Mucosa of rectum (tissue), 2 donors: ENCODE data around the gene E2F3.

Source experiments
- H3K27ac ChIP-seq, 2 donors: one replicate each; pipeline ENCODE4 v1.7.0; 2013; ENCODE audit warnings: inconsistent platforms in 2 of 2, low read depth in 2 of 2, low read length in 2 of 2
- H3K27me3 ChIP-seq, 2 donors: one replicate each; pipeline ENCODE4 v1.7.0; 2013; ENCODE audit warnings: low read length in 2 of 2; ENCODE audit not compliant: control insufficient read depth in 2 of 2, insufficient read depth in 2 of 2
- H3K36me3 ChIP-seq, 2 donors: one replicate each; pipeline ENCODE4 v1.7.0; 2013; ENCODE audit warnings: low read length in 2 of 2; ENCODE audit not compliant: control insufficient read depth in 2 of 2, insufficient read depth in 2 of 2
- H3K4me1 ChIP-seq, 2 donors: one replicate each; pipeline ENCODE4 v1.7.0; 2013; ENCODE audit warnings: low read length in 2 of 2, mild to moderate bottlenecking in 1 of 2; ENCODE audit not compliant: control insufficient read depth in 2 of 2, insufficient read depth in 2 of 2
- H3K4me3 ChIP-seq, 2 donors: one replicate each; pipeline ENCODE4 v1.7.0; 2013; ENCODE audit warnings: low read length in 2 of 2
- H3K9ac ChIP-seq, 2 donors: one replicate each; pipeline ENCODE4 v1.7.0; 2013; ENCODE audit warnings: low read length in 2 of 2, low read depth in 1 of 2, mild to moderate bottlenecking in 1 of 2
- H3K9me3 ChIP-seq, 2 donors: one replicate each; pipeline ENCODE4 v1.7.0; 2013; ENCODE audit warnings: low read length in 2 of 2; ENCODE audit not compliant: control insufficient read depth in 2 of 2
- donor health status: healthy.
- donor health status: Normal muscosa, but diverticular disease.

Gene E2F3

DNA sequence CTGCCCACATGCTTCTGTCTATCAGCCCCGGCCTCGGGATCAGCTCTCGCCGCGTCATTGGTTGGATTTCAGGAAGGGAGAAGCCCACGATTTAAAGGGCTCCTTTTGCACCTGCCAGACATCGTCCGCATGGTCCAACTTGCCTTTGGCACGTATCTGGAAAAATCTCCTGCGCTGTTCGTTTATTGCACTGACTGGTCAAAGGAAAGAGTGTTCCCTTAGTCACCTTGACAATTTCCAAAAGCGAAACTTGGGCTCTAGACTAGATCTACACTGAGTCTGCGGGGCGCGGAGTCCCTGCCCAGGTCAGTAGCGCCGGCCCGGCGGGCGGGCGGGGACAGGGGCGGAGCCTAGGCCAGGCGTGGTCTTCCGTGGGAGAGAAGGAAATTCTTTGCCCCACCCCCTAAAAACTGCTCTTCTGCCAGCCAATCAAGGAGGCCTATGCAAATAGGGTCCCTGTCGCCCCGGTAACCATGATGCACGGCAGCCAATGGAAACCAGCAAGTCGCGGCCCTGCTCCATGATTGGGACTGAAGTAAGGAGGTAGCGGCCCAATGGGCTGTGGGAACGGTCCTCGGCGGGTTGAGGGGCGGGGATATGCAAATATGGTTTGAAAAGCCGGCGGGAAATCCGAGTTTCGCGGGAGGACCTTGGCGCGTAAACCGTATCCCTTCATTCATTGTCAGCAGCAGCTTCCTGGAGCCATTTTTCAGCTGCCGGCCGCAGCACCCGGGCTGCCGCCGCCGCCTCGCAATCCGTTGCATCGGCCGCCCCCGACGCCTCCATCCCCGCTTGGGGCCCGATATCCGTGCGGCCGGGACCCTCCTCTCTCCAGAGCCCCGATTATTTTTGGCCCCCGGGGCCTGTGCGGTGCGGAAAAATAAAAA is at the start of gene E2F3:
E2F3 (plus strand) TSS at position 675 of the 887 bp plus-strand sequence. CDS start 354 bp downstream, outside the sequence.
- H3K27me3 ChIP-seq: no peaks in the 10 kb centered on the region
- peak within 1 kb of the TSS; percentile 69 to 83 for H3K9ac ChIP-seq
- peak within 1 kb of the TSS; percentile 81 to 86 for H3K27ac ChIP-seq
- peaks cover 0 to 12% of the 10 kb centered on the region in 2 donors for H3K4me1 ChIP-seq
- H3K36me3 ChIP-seq: no peaks in the 10 kb centered on the region
- H3K9me3 ChIP-seq: no peaks in the 10 kb centered on the region
- peak within 1 kb of the TSS; percentile 81 to 88 for H3K4me3 ChIP-seq

DNA sequence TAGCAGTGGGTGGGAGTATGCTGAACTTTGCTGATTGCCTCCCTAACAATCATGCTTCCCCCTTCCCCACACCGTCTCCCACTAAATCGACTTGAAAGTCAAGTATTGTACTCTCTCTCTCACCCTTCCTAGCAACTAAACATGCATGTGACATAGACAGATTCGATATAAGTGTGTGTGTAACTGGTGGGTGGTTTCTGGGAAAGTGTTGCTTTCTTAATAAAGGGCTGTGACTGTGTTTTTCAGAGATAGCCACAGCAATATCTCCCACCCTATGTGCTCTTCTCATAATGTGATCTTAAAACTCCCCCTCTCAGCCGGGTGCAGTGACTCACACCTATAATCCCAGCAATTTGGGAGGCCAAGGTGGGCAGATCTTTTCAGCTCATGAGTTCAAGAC is 49.3 kb upstream of the E2F3 start:
- no peak overlapping the region for H3K27ac ChIP-seq
- no peak overlapping the region for H3K4me3 ChIP-seq
- no peaks in the 10 kb centered on the region for H3K9me3 ChIP-seq
- no peak overlapping the region for H3K9ac ChIP-seq
- no peaks in the 10 kb centered on the region for H3K4me1 ChIP-seq
- H3K27me3 ChIP-seq: no peaks in the 10 kb centered on the region
- H3K36me3 ChIP-seq: no peaks in the 10 kb centered on the region

DNA sequence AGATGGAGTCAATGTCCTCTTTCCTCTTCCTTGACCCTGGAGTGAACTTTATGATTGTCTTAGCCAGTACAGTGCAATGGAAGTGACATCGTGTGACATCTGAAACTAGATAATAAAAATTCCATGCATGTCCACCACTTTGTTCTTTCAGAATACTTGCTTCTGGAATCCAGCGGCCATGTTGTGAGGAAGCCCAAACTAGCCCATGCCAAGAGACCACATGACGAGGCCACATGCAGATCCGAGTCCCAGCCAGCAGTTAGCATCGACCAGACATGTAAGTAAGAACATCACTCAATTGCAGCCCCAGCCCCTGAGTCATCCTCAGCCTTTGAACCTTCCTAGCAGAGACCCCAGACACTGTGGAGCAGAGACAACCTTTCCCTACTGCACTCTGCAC is 48.5 kb upstream of the E2F3 start:
- no peak overlapping the region for H3K9ac ChIP-seq
- no peak overlapping the region for H3K4me3 ChIP-seq
- no peak overlapping the region for H3K27ac ChIP-seq
- H3K36me3 ChIP-seq: no peaks in the 10 kb centered on the region
- H3K9me3 ChIP-seq: no peaks in the 10 kb centered on the region
- H3K27me3 ChIP-seq: no peaks in the 10 kb centered on the region
- H3K4me1 ChIP-seq: no peaks in the 10 kb centered on the region

DNA sequence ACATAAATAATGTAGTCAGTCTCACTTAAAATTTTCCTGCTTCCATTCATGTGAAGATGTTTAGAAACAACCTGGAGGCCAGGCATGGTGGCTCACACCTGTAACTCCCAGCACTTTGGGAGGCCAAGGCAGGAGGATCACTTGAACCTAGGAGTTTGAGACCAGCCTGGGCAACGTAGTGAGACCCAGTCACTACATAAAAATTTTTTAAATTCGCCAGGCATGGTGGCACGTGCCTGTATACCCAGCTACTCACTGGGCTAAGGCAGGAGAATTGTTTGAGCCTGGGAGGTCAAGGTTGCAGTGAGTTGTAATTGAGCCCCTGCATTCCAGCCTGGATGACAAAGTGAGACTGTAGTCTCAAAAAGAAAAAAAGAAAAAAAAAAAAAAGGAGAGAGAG is 47.3 kb upstream of the E2F3 start:
- Histone ChIP-seq H3K9ac (no peak overlapping the region), H3K36me3 (no peaks in the 10 kb centered on the region), H3K27ac (no peak overlapping the region), H3K27me3 (no peaks in the 10 kb centered on the region), H3K4me1 (no peaks in the 10 kb centered on the region), H3K9me3 (no peaks in the 10 kb centered on the region), H3K4me3 (no peak overlapping the region)

DNA sequence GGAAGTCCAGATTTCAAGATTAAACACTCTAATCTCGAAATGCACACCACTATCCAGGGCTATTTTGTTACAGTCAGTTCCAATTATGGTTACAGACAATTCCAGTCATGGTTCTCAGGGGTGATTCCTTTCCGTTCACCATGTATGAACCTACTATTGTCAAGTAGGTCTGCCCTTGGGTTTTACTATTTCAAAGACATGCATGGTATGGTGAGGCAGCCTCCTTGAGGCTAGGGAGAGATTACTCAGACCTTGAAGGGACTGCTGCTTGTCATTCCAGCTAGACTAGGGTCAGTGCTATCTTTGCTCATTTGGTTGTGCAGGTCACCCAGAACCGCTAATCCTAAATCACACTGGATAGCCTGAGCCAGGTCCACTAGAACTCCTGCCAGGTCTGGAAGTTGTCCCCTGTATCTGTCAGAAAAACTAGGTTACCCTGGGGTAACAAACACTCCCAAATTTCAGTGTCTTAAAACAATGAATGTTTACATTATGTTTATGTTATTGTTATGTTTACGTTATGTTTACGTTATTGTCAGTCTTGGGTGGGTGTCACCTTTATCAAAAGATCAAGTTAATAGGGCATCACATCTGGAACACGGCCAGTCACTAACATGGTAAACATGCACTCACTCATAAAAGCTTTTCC is 41.1 kb upstream of the E2F3 start:
- H3K9ac ChIP-seq: no peak overlapping the region
- no peaks in the 10 kb centered on the region for H3K27me3 ChIP-seq
- H3K4me3 ChIP-seq: no peak overlapping the region
- H3K9me3 ChIP-seq: no peaks in the 10 kb centered on the region
- H3K36me3 ChIP-seq: no peaks in the 10 kb centered on the region
- no peaks in the 10 kb centered on the region for H3K4me1 ChIP-seq
- no peak overlapping the region for H3K27ac ChIP-seq

DNA sequence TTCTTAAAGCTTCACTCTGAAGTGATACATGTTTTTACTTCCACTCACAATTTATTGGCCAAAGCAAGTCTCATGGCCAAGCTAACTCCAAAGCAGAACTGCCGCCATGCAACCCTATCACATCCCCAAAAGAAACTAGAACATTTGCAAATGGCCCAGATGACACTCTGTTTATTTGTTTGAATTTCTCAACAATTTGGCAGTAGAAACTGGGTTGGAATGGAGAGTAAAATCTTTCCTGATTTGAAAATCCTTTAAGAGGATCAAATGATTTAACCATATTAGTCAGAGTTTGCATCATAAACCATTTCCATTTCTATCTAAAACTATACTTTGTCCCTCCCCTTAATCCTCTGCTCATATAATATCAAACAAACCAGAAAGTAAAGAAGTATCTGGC is 39.1 kb upstream of the E2F3 start:
- H3K36me3 ChIP-seq: no peaks in the 10 kb centered on the region
- no peak overlapping the region for H3K27ac ChIP-seq
- no peaks in the 10 kb centered on the region for H3K27me3 ChIP-seq
- no peak overlapping the region for H3K9ac ChIP-seq
- no peaks in the 10 kb centered on the region for H3K9me3 ChIP-seq
- H3K4me1 ChIP-seq: no peaks in the 10 kb centered on the region
- no peak overlapping the region for H3K4me3 ChIP-seq

DNA sequence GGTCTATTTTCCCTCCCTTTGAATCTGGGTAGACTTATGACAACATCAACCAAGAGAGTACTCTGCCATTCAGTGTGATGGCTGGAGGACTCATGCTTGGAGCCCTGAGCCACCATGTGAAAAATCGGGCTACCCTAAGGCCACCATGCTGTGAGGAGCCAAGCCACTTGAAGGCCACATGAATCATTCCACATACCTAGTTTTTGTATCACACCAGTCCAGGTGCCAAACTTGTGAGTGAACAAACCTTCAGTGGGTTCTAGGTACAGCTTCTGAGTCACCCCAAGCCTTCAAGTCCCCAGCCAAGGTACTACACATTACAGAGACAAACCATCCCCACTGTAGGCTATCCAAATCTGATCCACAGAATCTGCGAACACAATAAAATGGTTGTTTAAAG is 37.4 kb upstream of the E2F3 start:
- no peaks in the 10 kb centered on the region for H3K27me3 ChIP-seq
- no peak overlapping the region for H3K27ac ChIP-seq
- H3K4me3 ChIP-seq: no peak overlapping the region
- no peaks in the 10 kb centered on the region for H3K9me3 ChIP-seq
- no peak overlapping the region for H3K9ac ChIP-seq
- H3K36me3 ChIP-seq: no peaks in the 10 kb centered on the region
- H3K4me1 ChIP-seq: no peaks in the 10 kb centered on the region

DNA sequence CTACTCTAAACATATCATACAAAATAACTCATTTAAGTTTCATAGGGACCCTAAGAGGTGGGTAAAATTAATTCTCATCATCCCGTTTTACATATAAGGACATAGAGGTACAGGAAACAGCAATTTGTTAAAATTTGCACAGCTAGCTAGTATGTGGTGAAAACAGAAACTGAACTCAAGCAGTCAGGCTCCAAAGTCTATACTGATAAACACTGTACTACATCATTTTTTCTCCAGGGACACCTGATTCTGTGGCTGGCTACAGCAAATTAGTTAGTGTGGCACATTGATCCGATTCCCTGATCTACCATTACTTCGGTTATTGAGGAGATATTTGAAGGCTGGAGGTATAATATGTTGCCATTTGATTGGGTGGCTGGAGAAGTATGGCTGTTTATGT is 36.2 kb upstream of the E2F3 start:
- no peaks in the 10 kb centered on the region for H3K36me3 ChIP-seq

DNA sequence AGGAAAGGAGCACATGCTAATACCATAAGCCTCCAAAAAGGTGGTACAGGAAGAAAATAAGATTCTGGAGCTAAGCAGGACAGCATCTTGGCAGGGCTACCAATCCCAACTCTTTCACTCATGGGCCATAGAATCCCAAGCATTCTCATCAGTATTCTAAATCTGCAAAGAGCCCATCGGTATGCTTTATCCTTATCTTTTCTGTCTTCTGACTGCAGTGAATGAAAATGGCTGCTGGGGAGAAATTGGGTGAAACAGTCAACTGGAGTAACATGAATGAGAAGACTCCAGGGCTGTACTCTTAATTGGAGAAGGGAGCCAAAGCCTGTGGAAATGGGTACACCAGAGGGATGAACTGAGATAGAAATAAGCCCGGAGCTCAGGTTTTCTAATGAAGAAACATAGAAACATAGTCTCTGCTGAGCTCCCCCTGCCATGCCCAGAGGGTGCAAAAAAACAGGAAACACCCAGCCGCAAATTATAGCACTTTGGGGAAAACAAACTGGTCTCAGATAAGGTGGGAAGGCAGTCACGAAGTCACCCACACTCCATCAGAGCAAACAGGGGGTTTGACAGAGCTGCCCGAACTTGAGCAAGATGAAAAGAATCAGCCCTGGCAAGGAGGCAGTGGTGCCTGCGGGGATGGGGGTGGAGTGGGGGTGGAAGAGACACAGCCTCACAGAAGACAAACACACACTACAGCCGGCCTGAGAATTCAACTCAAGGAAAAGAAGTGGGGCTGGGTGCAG is 35.4 kb upstream of the E2F3 start:
- H3K4me1 ChIP-seq: no peaks in the 10 kb centered on the region
- no peaks in the 10 kb centered on the region for H3K36me3 ChIP-seq
- H3K27me3 ChIP-seq: no peaks in the 10 kb centered on the region
- no peak overlapping the region for H3K4me3 ChIP-seq
- no peaks in the 10 kb centered on the region for H3K9me3 ChIP-seq
- no peak overlapping the region for H3K9ac ChIP-seq
- H3K27ac ChIP-seq: peak overlapping the region in 1 of 2 donors; percentile 13

More for the DNA sequence above, 36.2 kb upstream of the E2F3 start:
- Histone ChIP-seq H3K27me3 (no peaks in the 10 kb centered on the region), H3K9ac (no peak overlapping the region), H3K4me1 (no peaks in the 10 kb centered on the region), H3K27ac (no peak overlapping the region), H3K9me3 (no peaks in the 10 kb centered on the region), H3K4me3 (no peak overlapping the region)
